Activated T-helper 1 cell treated with anti-CD3 and anti-CD28 coated beads, Interleukin-12 subunit alpha, Interleukin-12 subunit beta, Interleukin-2, Interleukin-4 antibody, amounts not matched to agents 30 ng/mL and 10 ng/mL and 1 ng/mL, durations not matched to agents 14 hours and 24 hours and 36 hours (primary cell): ENCODE data around the gene IL11. TPM values are rescaled to one million over a fixed set of nuclear protein-coding genes. Genes with fewer than 3 reads are reported as not detected.
"Not testable (repeated sequence)": the region's sequence is repeated elsewhere in the genome, so short reads cannot be mapped to it uniquely, and the experiment has no call there.

ENCODE experiments used
- DNase-seq: peaks from one replicate; pipeline ENCODE4 v3.0.0; 2021; ENCODE audit warnings: low spot score
- H3K27ac Mint-ChIP-seq: one replicate; pipeline ENCODE4 v1.8.0; 2021; ENCODE audit warnings: mild to moderate bottlenecking, mixed read lengths
- H3K27me3 Mint-ChIP-seq: one replicate; pipeline ENCODE4 v1.8.0; 2022; ENCODE audit warnings: mild to moderate bottlenecking, moderate library complexity, mixed read lengths; ENCODE audit not compliant: insufficient read depth
- H3K36me3 Mint-ChIP-seq: one replicate; pipeline ENCODE4 v1.8.0; 2021; ENCODE audit warnings: low read depth, mixed read lengths
- H3K4me1 Mint-ChIP-seq: one replicate; pipeline ENCODE4 v1.8.0; 2021; ENCODE audit warnings: low read depth, mixed read lengths
- H3K4me3 Mint-ChIP-seq: one replicate; pipeline ENCODE4 v1.8.0; 2021; ENCODE audit warnings: mild to moderate bottlenecking, moderate library complexity, mixed read lengths
- H3K9me3 Mint-ChIP-seq: one replicate; pipeline ENCODE4 v1.8.0; 2021; ENCODE audit warnings: mixed read lengths
- intact Hi-C: fragments of 100-400 bp; cut with micrococcal nuclease; formaldehyde crosslinking; loops from one replicate; pipeline ENCODE4 v1.15.1; 2024
- total RNA-seq: library from RNA; stranded (reverse); gene quantifications from 2 replicates; pipeline ENCODE4 v1.2.3, GENCODE V29; 2022

Gene IL11
- total RNA-seq, 1 donor from 2014 or later = not detected

DNA sequence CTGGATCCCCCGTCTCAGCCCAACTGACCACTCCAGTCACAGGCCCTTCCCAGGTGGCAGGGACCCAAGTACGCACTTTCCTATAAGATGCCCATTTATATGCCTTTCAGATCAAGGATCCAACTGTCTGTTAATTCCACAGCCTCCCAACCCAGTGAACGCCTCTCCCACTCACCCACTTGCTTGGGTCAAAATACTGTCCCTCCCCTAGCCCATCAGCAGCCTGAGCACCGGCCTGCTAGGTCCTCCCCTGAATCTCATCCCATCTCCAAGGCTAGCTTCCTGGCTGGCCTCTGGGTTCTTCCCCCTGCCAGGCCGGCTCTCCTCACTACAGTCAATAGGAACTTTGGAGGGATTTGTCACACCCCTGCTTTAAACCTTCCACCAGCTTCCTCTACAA is 35.4 kb upstream of the IL11 start:
- Mint-ChIP-seq H3K27ac (peak overlapping the region; percentile 72), H3K36me3 (peaks cover 52% of the 10 kb centered on the region), H3K4me3 (peak overlapping the region; percentile 93), H3K4me1 (peaks cover 26% of the 10 kb centered on the region), H3K9me3 (peaks cover 13% of the 10 kb centered on the region), H3K27me3 (peaks cover 2% of the 10 kb centered on the region)
- no peak for DNase-seq
- intact Hi-C loops = loop anchor here (5.0 kb wide), 2 partner anchors 237 to 323 kb away; partner anchors contain the start of genes ZNF580 and ZNF581

DNA sequence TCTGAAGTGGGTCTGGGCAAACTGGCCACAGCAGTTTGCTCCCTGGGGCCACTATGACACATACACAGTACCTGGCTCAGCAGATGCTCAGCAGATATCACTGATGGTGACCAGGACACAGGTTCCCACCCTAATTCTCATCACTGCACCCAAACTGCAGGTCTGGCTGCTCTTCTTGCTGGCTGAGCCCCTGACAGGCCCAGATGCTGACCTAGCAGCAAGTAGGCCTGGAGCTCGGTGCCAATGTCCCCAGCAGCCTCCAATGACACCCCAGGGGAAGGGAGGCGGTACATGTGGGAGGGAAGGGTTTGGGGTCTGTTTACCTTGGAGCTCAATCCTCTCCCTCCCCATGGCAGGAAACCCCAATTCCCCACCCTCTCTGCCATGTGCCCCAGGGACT is 32.2 kb upstream of the IL11 start:
- Mint-ChIP-seq H3K27ac (no peak overlapping the region), H3K4me1 (peaks cover 31% of the 10 kb centered on the region), H3K36me3 (peaks cover 52% of the 10 kb centered on the region), H3K4me3 (no peak overlapping the region), H3K27me3 (peaks cover 2% of the 10 kb centered on the region), H3K9me3 (no peaks in the 10 kb centered on the region)
- intact Hi-C loops = no loop called here
- no peak for DNase-seq

DNA sequence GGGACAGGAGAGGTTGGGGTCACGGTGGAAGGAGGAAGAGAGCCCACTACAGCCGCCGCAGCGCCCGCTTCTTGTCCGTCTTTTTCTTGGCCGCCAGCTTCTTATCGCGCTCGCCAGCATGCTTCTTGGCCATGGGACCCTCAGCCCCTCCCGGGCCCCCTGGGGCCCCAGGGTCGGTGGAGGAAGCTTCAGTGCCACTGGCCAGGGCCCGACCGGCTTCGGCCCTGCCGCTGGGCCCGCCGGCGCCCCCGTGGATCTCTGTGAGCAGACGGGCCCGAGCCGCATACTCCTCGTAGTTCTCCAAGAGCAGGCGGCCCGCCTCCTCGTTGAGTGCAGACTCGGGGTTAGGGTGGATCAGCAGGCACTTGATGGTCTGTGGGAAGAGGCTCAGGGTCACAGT is 31.1 kb upstream of the IL11 start:
- H3K9me3 Mint-ChIP-seq, H3K27me3 Mint-ChIP-seq, H3K4me3 Mint-ChIP-seq, DNase-seq, H3K27ac Mint-ChIP-seq, intact Hi-C loops: not testable (repeated sequence)
- H3K36me3 Mint-ChIP-seq = peaks cover 46% of the 10 kb centered on the region
- H3K4me1 Mint-ChIP-seq = peaks cover 30% of the 10 kb centered on the region

DNA sequence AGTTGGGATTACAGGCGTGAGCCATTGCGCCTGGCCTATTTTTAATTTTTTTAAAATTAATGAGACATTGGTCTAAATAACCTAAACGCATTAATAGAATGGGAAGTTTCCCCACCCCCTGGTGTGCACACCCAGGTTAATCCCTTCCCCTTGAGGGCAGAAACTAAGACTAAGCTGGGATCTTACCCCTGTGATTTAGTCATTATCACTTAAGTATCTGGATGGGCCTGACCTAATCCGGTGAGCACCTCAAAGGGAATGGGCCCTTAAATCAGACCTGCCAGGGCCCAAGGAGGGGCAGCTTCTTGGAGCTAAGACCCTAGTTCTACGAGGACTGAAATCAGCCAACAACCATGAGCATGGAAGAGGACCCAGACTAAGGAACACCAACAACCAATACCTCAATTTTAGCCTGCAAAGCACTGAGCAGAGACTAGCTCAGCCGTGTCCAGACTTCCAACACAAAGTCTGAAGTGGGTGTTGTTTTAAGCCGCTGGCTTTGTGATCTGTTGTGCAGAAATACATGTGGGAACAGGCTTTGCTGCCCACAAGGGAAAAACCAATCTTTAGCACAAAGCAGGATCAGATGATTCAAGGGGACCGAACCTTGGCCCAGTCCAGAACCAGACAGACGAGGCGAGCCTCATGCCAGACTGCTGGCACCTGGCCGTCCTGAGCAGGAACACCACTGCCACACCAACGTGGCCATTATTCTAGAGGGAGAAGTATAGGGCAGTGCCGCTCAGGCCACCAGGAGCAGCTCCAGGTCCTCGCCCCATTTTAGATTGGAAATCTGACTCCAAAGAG is 30.2 kb upstream of the IL11 start:
- DNase-seq = no peak
- H3K4me3 Mint-ChIP-seq = no peak overlapping the region
- no peak overlapping the region for H3K27ac Mint-ChIP-seq
- intact Hi-C loops = no loop called here
- no peaks in the 10 kb centered on the region for H3K9me3 Mint-ChIP-seq
- H3K36me3 Mint-ChIP-seq = peaks cover 37% of the 10 kb centered on the region
- H3K27me3 Mint-ChIP-seq = no peaks in the 10 kb centered on the region
- peaks cover 21% of the 10 kb centered on the region for H3K4me1 Mint-ChIP-seq

DNA sequence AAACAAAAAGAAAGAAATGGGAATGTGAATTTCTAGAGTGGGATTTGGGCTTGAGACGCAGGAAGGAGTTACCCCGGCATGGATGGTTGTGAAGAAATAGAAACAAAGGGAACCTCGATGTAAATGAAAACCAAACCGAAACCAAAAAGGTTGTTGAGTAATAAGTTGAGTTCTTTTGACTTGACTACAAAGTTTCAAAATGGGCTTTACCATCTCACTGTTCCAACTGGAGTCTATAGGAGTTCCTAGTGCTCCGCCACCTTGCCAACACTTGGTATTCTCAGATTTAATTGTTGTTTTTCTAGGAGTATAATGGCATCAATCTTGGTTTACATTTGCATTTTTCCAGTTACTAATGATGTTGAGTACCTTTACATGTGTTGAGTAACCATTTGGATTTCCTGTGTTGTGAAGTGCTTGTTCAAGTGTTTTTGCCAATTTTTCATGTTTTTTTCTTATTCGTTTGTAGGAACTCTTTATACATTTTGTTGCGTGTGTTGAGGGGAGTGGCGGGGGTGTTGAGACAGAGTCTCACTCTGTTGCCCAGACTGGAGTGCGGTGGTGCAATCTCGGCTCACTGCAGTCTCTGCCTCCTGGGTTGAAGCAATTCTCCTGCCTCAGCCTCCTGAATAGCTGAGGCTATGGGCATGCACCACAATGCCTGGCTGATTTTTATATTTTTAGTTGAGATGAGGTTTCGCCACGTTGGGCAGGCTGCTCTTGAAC is 28.1 kb upstream of the IL11 start:
- Mint-ChIP-seq H3K36me3 (peaks cover 31% of the 10 kb centered on the region), H3K4me1 (peaks cover 19% of the 10 kb centered on the region), H3K9me3 (no peaks in the 10 kb centered on the region), H3K27ac (peak overlapping the region; percentile 76), H3K4me3 (no peak overlapping the region), H3K27me3 (no peaks in the 10 kb centered on the region)
- intact Hi-C loops = loop anchor here (1.0 kb wide), 1 partner anchor 9 kb away; the partner anchor contains the start of gene UBE2S
- no peak for DNase-seq

DNA sequence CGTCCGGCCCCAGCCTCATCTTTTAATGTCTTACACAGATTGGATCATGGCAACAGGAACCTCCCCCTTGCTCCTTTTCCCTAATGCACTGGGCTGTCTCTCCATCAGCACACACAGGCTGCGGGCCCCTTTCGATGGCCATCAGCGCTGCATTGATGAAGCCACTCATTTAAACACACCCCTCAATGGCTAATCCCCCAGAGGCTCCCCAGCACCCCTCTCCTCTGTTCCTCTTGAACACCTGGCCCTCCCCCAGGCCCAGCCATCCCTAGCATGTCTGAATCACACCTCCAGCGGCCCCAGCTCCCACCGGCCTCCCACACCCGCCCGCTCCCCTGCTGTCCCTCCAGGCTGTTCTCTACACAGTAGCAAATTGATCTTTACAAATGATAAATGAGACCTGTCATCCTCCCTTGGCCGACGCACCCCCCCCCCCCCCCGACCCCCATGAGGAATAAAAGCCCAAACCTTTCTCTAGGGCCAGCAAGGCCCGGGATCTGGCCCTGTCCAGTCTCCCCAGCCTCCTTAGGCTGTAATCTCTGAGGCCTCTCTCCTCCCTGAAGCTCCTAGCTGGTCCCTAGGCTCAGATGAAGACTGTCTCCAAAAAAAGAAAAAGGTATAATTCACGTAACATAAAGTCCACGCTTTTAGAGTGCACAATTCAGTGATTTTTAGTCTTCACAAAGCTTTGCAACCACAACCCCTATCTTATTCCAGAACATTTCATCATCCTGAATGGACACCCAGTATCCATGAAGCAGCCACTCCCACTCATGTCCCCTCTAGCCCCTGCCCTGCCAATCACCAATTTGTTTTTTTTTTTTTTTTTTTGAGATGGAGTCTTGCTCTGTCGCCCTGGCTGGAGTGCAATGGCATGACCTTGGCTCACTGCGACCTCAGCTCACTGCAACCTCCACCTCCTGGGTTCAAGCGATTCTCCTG is 22.8 kb upstream of the IL11 start:
- peaks cover 27% of the 10 kb centered on the region for H3K4me1 Mint-ChIP-seq
- no peak overlapping the region for H3K27ac Mint-ChIP-seq
- no peak overlapping the region for H3K4me3 Mint-ChIP-seq
- H3K9me3 Mint-ChIP-seq = no peaks in the 10 kb centered on the region
- DNase-seq = no peak
- H3K36me3 Mint-ChIP-seq = peaks cover 29% of the 10 kb centered on the region
- H3K27me3 Mint-ChIP-seq = no peaks in the 10 kb centered on the region
- intact Hi-C loops = no loop called here

DNA sequence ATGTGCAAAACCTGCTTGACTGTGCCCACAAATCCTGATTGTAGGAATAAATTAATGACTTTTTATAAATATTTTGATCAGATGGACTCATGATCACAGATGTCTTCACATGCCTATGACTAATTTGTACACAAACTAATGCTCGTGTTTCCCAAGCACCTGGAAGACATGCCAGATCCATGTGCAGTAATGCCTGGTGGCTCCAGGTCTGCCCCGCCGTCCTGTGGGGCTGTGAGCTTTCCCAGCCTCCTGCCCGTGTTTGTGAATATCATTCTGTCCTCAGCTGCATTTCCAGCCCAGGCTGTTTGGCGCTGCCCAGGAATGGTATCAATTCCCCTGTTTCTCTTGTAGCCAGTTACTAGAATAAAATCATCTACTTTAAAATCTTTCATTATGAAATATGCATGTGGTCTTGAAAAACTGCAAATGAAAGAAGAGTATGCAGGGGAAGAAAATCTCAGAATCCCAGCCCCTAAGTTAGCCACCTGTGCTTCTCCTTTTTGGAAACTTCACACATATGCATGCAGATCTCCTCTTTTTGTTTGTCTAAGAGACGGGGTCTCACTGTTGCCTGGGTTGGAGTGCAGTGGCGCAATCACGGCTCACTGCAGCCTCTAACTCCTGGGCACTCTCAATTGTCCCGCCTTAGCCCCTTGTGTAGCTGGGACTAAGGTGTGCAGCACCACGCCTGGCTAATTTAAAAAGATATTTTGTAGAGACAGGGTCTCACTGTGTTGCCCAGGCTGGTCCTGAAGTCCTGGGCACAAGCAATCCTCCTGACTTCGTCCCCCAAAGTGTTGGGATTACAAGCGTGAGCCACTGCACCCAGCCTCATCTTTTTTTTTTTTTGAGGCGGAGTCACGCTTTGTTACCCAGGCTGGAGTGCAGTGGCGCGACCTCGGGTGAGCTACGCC is 21.7 kb upstream of the IL11 start:
- Mint-ChIP-seq H3K36me3 (peaks cover 38% of the 10 kb centered on the region), H3K4me1 (peaks cover 29% of the 10 kb centered on the region), H3K9me3 (no peaks in the 10 kb centered on the region), H3K27ac (no peak overlapping the region), H3K4me3 (no peak overlapping the region), H3K27me3 (no peaks in the 10 kb centered on the region)
- DNase-seq = no peak
- intact Hi-C loops = no loop called here

DNA sequence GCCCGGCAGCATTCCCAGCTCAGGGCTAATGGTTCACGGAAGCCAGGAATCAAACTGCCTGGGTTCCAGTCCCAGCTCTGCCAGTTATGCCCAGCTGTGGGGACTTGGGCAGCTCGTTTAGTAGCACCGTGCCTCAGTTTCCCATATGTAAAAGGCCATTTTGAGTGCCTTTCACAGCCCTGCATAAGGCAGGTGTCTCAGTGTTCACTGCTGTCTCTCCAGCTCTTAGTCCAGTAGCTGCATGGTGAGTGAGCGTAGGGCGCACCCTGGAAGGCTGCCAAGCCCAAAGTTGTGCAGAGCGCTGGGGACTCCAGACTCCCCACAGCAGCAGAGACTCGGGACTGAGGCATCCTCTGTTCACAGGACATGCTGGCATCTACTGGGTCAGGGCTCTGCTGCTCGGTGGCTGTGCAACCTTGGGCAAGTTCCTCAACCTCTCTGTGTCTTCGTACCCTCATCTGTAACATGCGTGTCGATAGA is 21.0 kb upstream of the IL11 start:
- Mint-ChIP-seq H3K27me3 (no peaks in the 10 kb centered on the region), H3K4me3 (no peak overlapping the region), H3K36me3 (peaks cover 46% of the 10 kb centered on the region), H3K27ac (no peak overlapping the region), H3K9me3 (no peaks in the 10 kb centered on the region), H3K4me1 (peaks cover 35% of the 10 kb centered on the region)
- DNase-seq = no peak
- intact Hi-C loops = no loop called here

DNA sequence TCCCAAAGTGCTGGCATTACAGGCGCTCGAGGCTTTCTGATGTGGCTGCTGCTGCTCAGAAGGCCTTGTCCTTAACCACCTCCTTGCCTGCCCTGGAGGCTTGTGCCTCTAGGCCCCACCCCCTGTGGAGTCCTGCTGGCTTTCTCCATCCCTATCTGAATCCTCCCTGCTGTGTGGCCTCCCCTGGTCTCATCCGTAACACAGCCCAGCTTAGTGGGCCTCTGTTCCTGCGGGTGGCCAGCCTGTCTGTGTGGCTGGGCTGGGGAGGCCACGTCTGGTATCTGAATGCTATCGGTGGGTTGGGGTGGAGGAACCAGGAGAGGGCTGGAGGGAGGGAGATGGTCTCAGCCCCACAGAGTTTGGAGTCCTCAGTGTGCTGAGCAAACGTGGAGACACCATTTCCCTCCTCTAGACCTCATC is 20.2 kb upstream of the IL11 start:
- peaks cover 49% of the 10 kb centered on the region for H3K36me3 Mint-ChIP-seq
- no peak overlapping the region for H3K27ac Mint-ChIP-seq

DNA sequence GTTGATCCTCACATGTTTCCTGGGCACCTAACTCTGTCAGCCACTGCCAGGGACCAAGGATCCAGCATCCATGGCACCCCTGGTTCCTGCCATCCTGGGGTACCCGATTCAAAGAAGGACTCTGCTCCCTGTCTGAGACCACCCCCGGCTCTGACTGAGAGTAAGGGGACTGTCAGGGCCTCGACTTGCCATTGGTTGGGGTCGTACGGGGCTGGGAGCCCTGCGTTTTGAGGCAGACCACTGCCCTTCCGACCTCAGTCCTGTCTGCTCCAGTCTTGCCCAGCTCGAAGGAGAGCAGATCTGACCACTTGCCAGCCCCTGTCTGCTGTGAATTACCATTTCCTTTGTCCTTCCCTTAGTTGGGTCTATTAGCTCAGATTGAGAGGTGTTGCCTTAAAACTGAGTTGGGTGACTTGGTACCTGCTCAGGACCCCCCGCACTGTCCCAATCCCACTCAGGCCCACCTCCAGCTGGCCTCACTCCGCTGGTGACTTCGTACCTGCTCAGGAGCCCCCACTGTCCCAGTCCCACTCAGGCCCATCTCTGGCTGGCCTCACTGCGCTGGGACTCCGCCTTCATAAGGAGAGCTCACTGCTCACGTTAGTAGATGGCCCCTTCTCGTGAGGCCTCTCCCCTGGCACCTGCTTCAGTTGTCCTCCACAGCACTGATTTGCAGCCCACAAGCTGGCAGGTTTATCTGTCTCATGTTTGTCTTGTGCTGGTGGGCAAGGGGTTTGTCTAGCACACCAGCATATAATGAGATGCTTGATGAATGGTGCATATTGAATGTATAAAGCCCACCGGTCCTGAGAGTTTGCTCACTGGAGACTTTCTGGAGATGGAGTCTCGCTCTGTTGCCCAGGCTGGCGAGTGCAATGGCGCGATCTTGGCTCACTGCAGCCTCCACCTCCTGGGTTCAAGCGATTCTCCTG is 19.4 kb upstream of the IL11 start:
- H3K36me3 Mint-ChIP-seq = peaks cover 49% of the 10 kb centered on the region

More for the DNA sequence above, 20.2 kb upstream of the IL11 start:
- Mint-ChIP-seq H3K27me3 (no peaks in the 10 kb centered on the region), H3K9me3 (no peaks in the 10 kb centered on the region), H3K4me3 (no peak overlapping the region), H3K4me1 (peaks cover 35% of the 10 kb centered on the region)
- intact Hi-C loops = no loop called here
- no peak for DNase-seq

More for the DNA sequence above, 19.4 kb upstream of the IL11 start:
- Mint-ChIP-seq H3K27me3 (no peaks in the 10 kb centered on the region), H3K4me1 (peaks cover 35% of the 10 kb centered on the region), H3K27ac (peak overlapping the region; percentile 43), H3K4me3 (peak overlapping the region; percentile 47), H3K9me3 (no peaks in the 10 kb centered on the region)
- intact Hi-C loops = no loop called here
- no peak for DNase-seq
